Measurements from ENCODE around the gene PLAAT5.

- TF ChIP-seq RARB (CRISPR knock-in tag; IDR thresholded peaks at IDR 0.05) (no peak), KDM1A (IDR thresholded peaks at IDR 0.05; ENCODE audit: low read depth) (no peak), CTCF (IDR thresholded peaks at IDR 0.05) (no peak), BCL3 (IDR thresholded peaks at IDR 0.05) (no peak), MAFK (IDR thresholded peaks at IDR 0.05; ENCODE audit: partially characterized antibody) (no peak), PBX3 (IDR thresholded peaks at IDR 0.05) (no peak), REST (IDR thresholded peaks at IDR 0.05) (no peak), TP53 (CRISPR knock-in tag; IDR thresholded peaks at IDR 0.05) (no peak), NR3C1 (IDR thresholded peaks at IDR 0.05) (no peak), BHLHE40 (IDR thresholded peaks at IDR 0.05; ENCODE audit: low read depth, low read length) (no peak), CHD2 (IDR thresholded peaks at IDR 0.05; ENCODE audit: low read length, partially characterized antibody) (no peak)
Observed at GRCh38 chr11:63523151-63523550, 32.2 kb upstream of the PLAAT5 start.

Data from A549 (cell line).